H1 (cell line): Measurements from ENCODE around the gene CCDC78. TPM values are rescaled to one million over a fixed set of nuclear protein-coding genes. Genes with fewer than 3 reads are reported as not detected.

ENCODE experiments used
- CEBPB ChIP-seq: IDR thresholded peaks from 2 replicates; pipeline ENCODE4 v1.6.1; 2012; ENCODE audit warnings: low read depth, low read length
- E2F6 ChIP-seq: IDR thresholded peaks from 2 replicates; pipeline ENCODE4 v1.6.1; 2012; ENCODE audit warnings: inconsistent platforms
- FOSL1 ChIP-seq: IDR thresholded peaks from 2 replicates; pipeline ENCODE4 v1.6.1; 2011; ENCODE audit warnings: mild to moderate bottlenecking, low read depth, low read length, moderate library complexity; ENCODE audit not compliant: insufficient read depth
- NANOG ChIP-seq: IDR thresholded peaks from 2 replicates; pipeline ENCODE4 v1.6.1; 2011; ENCODE audit warnings: low read length, low read depth, mild to moderate bottlenecking, inconsistent platforms; ENCODE audit not compliant: insufficient read depth, poor library complexity, severe bottlenecking
- RBBP5 ChIP-seq: IDR thresholded peaks from 2 replicates; pipeline ENCODE4 v1.7.1; 2012; ENCODE audit warnings: low read depth, mild to moderate bottlenecking, inconsistent platforms, low read length, moderate library complexity, borderline replicate concordance
- RFX5 ChIP-seq: IDR thresholded peaks from 2 replicates; pipeline ENCODE4 v1.6.1; 2011; ENCODE audit warnings: low read depth, low read length, improper control_type of control experiment, borderline replicate concordance
- YY1 ChIP-seq: IDR thresholded peaks from 2 replicates; pipeline ENCODE4 v1.6.1; 2011; ENCODE audit warnings: low read depth, mild to moderate bottlenecking, low read length
- polyA plus RNA-seq, 7 experiments: library from polyadenylated mRNA; depleted of rRNA in 3 of 7; stranded (reverse) in 5 of 7; unstranded in 2 of 7; fragments of >200 nt in 5 of 7; fragments of 200-250 nt in 2 of 7; gene quantifications; 1 replicate in 5 of 7; 2 replicates in 1 of 7; 4 replicates in 1 of 7; pipeline versions ENCODE4 v1.2.1 to v1.2.3, GENCODE V29; 2011 to 2013; ENCODE audit warnings: missing spikeins in 2 of 7, mixed read lengths in 2 of 7
- total RNA-seq: library from RNA; stranded (reverse); fragmentation: NEBNext Ultra II Directional; extraction: Animal tissue kit (Norgen Biotek cat#: 25700); gene quantifications from 2 replicates; pipeline ENCODE4 v1.2.1, GENCODE V29; 2021
- TF ChIP-seq, protein P1 (sequence below): fragments of 300-600 bp; sonication (generic); IDR thresholded peaks from 2 replicates; pipeline ENCODE4 v1.7.1; 2012; ENCODE audit warnings: low read length, moderate library complexity, mild to moderate bottlenecking, inconsistent platforms; ENCODE audit not compliant: insufficient replicate concordance

The CCDC78 gene
- total and polyA plus RNA-seq, 2 of the 8 experiments (the other 6 are each of a cell fraction or from before 2014, with no cell fraction given): 7.1 to 8.5 TPM

DNA sequence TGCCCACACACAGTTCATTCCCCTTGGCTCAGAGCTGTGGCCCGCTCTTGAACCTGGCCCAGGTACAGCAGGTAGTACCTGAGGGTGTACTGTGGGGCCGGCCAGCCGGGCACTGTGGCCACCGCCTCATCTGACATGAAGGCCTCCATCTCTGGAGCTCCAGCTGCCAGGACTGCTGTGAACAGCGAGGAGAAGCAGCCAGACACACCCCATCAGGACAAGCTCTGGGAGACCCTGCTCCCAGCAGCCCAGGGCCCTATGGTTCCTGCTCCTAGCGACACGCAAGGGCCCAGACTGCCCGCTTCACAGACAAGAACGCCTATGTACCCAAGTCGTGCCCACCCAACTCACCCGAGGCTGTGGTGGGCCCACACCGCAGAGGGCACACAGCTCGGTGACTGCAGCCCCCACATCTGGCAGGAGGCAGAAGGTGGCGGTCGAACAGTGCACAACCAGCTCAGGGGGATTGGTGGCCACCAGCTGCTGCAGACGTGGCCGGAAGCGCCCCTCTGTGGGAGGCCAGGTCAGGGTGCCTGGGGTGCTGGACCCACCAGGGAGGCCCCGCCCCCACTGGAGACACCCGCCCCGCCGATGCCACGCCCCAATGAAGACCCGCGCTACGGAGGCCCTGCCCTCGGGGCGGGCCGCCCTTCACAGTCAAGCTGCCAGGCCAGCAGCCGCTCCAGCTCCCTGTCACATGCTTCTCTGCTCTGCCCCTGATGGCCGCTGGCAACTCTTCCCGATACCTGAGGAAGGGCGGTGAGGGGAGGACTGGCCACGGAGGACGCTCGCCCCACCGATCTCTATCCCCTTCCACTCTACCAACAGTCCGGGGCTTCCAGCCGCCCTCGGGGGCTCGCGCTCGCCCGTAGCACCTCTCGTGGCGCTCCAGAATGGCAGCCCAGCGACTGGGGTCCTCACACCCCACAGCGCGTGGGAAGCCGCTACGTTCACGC is 47.1 kb downstream of the CCDC78 start (continued):
- TF ChIP-seq YY1 (0 out of 2 replicates have a peak, but pooled peaks have one; percentile 17), RBBP5 (no peak), CEBPB (no peak), E2F6 (no peak), FOSL1 (no peak), RFX5 (no peak), NANOG (no peak)
- TF ChIP-seq, protein P1, sequence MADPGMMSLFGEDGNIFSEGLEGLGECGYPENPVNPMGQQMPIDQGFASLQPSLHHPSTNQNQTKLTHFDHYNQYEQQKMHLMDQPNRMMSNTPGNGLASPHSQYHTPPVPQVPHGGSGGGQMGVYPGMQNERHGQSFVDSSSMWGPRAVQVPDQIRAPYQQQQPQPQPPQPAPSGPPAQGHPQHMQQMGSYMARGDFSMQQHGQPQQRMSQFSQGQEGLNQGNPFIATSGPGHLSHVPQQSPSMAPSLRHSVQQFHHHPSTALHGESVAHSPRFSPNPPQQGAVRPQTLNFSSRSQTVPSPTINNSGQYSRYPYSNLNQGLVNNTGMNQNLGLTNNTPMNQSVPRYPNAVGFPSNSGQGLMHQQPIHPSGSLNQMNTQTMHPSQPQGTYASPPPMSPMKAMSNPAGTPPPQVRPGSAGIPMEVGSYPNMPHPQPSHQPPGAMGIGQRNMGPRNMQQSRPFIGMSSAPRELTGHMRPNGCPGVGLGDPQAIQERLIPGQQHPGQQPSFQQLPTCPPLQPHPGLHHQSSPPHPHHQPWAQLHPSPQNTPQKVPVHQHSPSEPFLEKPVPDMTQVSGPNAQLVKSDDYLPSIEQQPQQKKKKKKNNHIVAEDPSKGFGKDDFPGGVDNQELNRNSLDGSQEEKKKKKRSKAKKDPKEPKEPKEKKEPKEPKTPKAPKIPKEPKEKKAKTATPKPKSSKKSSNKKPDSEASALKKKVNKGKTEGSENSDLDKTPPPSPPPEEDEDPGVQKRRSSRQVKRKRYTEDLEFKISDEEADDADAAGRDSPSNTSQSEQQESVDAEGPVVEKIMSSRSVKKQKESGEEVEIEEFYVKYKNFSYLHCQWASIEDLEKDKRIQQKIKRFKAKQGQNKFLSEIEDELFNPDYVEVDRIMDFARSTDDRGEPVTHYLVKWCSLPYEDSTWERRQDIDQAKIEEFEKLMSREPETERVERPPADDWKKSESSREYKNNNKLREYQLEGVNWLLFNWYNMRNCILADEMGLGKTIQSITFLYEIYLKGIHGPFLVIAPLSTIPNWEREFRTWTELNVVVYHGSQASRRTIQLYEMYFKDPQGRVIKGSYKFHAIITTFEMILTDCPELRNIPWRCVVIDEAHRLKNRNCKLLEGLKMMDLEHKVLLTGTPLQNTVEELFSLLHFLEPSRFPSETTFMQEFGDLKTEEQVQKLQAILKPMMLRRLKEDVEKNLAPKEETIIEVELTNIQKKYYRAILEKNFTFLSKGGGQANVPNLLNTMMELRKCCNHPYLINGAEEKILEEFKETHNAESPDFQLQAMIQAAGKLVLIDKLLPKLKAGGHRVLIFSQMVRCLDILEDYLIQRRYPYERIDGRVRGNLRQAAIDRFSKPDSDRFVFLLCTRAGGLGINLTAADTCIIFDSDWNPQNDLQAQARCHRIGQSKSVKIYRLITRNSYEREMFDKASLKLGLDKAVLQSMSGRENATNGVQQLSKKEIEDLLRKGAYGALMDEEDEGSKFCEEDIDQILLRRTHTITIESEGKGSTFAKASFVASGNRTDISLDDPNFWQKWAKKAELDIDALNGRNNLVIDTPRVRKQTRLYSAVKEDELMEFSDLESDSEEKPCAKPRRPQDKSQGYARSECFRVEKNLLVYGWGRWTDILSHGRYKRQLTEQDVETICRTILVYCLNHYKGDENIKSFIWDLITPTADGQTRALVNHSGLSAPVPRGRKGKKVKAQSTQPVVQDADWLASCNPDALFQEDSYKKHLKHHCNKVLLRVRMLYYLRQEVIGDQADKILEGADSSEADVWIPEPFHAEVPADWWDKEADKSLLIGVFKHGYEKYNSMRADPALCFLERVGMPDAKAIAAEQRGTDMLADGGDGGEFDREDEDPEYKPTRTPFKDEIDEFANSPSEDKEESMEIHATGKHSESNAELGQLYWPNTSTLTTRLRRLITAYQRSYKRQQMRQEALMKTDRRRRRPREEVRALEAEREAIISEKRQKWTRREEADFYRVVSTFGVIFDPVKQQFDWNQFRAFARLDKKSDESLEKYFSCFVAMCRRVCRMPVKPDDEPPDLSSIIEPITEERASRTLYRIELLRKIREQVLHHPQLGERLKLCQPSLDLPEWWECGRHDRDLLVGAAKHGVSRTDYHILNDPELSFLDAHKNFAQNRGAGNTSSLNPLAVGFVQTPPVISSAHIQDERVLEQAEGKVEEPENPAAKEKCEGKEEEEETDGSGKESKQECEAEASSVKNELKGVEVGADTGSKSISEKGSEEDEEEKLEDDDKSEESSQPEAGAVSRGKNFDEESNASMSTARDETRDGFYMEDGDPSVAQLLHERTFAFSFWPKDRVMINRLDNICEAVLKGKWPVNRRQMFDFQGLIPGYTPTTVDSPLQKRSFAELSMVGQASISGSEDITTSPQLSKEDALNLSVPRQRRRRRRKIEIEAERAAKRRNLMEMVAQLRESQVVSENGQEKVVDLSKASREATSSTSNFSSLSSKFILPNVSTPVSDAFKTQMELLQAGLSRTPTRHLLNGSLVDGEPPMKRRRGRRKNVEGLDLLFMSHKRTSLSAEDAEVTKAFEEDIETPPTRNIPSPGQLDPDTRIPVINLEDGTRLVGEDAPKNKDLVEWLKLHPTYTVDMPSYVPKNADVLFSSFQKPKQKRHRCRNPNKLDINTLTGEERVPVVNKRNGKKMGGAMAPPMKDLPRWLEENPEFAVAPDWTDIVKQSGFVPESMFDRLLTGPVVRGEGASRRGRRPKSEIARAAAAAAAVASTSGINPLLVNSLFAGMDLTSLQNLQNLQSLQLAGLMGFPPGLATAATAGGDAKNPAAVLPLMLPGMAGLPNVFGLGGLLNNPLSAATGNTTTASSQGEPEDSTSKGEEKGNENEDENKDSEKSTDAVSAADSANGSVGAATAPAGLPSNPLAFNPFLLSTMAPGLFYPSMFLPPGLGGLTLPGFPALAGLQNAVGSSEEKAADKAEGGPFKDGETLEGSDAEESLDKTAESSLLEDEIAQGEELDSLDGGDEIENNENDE: no peak
